ENCODE measurements around the gene SGPP2.

DNA sequence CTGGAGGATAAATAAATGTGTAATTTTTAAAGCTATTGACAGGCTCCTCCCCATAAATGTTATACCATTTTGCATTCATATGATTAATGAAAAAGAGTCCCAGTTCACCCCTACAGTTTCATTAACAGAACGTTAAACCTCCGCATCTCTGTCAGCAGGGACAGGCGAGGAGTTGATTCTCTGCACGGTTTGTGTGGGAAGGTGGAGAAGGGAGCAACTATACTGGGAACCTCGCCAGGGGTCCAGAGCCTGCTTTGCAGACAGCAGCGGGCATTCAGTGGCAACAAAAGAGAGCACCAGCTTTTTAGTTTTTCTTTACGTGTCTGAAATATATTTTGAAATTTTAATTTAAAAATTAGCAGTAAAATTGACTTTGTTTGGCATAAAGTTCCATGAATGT is 130.2 kb downstream of the SGPP2 start:
- TF ChIP-seq CTCF (conservative IDR thresholded peaks at IDR 0.05) = no peak
- TF ChIP-seq EZH2 (IDR thresholded peaks at IDR 0.05; ENCODE audit: low read depth) = no peak

Measured in PC-9 (cell line).